Measurements from ENCODE around the gene FAM171A1. TPM values are rescaled to one million over a fixed set of nuclear protein-coding genes. Genes with fewer than 3 reads are reported as not detected.

Gene FAM171A1
- total RNA-seq, 1 donor from 2014 or later, result 27.7 TPM

DNA sequence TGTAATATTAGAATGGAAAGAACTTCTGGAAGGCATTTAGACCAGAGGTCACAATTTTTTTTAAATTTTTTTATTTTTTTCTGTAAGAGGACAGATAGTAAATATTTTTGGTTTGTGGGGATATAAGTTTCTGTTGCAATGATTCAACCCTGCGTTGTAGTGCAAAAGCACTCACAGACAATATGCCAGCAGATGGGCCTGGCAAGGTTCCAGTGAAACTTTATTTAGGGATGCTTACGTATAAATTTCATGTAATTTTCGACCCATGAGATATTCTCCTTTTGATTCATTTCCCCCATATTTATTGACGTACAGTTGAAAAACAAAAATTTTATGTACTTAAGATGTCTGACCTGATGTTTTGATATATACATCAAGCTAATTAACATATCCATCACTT is 129.8 kb downstream of the FAM171A1 start:
- intact Hi-C loops (cut with DNase I), result no loop called here
- H3K4me1 ChIP-seq, result peaks cover 0 to 4% of the 10 kb centered on the region in 2 donors
- no peaks in the 10 kb centered on the region for H3K9me3 ChIP-seq
- H3K27me3 ChIP-seq, result no peaks in the 10 kb centered on the region
- TF ChIP-seq, protein P1, sequence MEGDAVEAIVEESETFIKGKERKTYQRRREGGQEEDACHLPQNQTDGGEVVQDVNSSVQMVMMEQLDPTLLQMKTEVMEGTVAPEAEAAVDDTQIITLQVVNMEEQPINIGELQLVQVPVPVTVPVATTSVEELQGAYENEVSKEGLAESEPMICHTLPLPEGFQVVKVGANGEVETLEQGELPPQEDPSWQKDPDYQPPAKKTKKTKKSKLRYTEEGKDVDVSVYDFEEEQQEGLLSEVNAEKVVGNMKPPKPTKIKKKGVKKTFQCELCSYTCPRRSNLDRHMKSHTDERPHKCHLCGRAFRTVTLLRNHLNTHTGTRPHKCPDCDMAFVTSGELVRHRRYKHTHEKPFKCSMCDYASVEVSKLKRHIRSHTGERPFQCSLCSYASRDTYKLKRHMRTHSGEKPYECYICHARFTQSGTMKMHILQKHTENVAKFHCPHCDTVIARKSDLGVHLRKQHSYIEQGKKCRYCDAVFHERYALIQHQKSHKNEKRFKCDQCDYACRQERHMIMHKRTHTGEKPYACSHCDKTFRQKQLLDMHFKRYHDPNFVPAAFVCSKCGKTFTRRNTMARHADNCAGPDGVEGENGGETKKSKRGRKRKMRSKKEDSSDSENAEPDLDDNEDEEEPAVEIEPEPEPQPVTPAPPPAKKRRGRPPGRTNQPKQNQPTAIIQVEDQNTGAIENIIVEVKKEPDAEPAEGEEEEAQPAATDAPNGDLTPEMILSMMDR (IDR thresholded peaks at IDR 0.05), result no peak
- no peak for DNase-seq (ENCODE audit: low spot score in 2 of 2)
- no peak overlapping the region for H3K4me3 ChIP-seq
- H3K36me3 ChIP-seq, result no peaks in the 10 kb centered on the region
- no peak overlapping the region for H3K27ac ChIP-seq

DNA sequence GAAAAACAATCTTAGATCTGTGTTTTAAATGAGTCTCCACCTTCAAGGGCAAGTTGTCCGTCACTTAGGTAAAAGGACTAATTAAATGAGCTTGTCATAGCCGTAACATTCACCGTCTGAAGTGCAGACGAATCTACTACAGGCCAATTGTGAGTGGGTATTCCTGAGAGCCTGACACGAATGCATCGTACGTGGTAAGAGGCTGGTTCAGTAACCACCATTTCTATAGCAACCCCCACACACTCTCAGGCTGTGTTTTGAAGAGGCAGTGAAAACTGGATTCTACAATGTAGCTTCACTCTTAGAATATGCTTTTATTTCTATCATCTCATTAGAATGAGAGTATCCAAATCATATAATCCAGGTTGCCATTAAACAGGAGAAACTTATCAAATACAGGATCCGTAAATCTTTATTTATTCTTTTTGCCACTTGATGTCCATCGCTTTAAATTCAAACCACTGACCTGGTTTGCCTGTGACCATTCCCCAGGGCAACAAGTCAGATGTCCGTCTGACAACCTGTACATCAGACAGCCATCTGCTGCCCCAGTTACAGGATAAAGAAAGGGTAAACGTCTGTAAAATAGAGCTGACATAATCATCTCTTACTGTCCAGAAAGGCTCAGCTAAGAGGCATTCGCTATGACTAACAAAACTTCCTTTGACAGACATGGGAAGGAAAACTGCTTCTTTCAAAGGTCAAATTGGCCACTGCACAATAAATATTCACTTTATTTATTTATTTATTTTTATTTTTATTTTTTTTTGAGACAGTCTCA is 132.3 kb downstream of the FAM171A1 start:
- peaks cover 0 to 4% of the 10 kb centered on the region in 2 donors for H3K4me1 ChIP-seq
- no peak overlapping the region for H3K27ac ChIP-seq
- intact Hi-C loops (cut with DNase I), result no loop called here

DNA sequence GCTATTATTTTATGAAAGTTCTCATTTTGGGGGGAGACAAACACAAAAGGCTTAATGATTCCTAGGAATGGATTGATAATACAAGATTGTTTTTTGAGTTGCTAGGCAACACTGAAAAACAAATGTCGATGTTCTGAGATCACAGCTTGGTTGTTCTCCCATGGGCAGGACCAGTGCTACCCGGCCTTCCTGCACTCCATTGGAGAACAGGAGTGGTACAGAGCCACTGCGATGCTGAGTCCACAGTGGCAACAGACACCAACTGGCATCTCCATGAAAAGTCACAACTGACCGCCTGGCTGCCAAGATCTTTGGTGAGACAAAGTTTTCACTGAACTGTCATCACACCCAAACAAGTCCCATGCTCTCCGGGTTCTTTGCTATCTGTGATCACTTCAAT is 133.7 kb downstream of the FAM171A1 start:
- TF ChIP-seq, protein P1 (IDR thresholded peaks at IDR 0.05), result no peak
- intact Hi-C loops (cut with DNase I), result no loop called here
- Histone ChIP-seq H3K4me1 (peaks cover 0 to 4% of the 10 kb centered on the region in 2 donors), H3K9me3 (no peaks in the 10 kb centered on the region), H3K4me3 (no peak overlapping the region), H3K27me3 (no peaks in the 10 kb centered on the region), H3K36me3 (no peaks in the 10 kb centered on the region), H3K27ac (peak overlapping the region; percentile 11 to 53)
- peak in 1 of 2 donors; percentile 70 for DNase-seq (ENCODE audit: low spot score in 2 of 2)

More for the DNA sequence above, 132.3 kb downstream of the FAM171A1 start:
- TF ChIP-seq, protein P1 (IDR thresholded peaks at IDR 0.05), result no peak
- Histone ChIP-seq H3K9me3 (no peaks in the 10 kb centered on the region), H3K4me3 (no peak overlapping the region), H3K27me3 (no peaks in the 10 kb centered on the region), H3K36me3 (no peaks in the 10 kb centered on the region)
- no peak for DNase-seq (ENCODE audit: low spot score in 2 of 2)

DNA sequence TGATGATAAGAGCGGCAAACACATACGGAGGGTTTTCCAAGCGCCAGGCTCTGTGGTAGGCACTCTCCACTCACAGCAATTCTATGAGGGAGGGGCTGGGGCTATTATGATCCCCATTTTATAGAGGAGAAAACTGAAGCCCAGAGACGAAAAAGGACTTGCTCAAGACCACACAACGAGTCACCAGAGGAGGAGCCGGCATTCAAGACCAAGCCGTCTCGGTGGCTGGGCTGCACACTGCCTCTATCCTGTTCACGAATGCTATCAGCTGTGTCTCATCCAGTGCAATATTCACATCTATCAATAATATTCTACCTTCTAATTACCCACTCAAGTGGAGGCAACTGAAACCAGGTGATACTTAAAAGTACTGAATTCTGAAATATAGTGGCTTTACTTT is 134.7 kb downstream of the FAM171A1 start:
- no peak for DNase-seq (ENCODE audit: low spot score in 2 of 2)
- Histone ChIP-seq H3K27ac (no peak overlapping the region), H3K36me3 (no peaks in the 10 kb centered on the region), H3K4me3 (no peak overlapping the region), H3K4me1 (peaks cover 0 to 4% of the 10 kb centered on the region in 2 donors), H3K9me3 (no peaks in the 10 kb centered on the region), H3K27me3 (no peaks in the 10 kb centered on the region)
- intact Hi-C loops (cut with DNase I), result no loop called here
- TF ChIP-seq, protein P1 (IDR thresholded peaks at IDR 0.05), result no peak

DNA sequence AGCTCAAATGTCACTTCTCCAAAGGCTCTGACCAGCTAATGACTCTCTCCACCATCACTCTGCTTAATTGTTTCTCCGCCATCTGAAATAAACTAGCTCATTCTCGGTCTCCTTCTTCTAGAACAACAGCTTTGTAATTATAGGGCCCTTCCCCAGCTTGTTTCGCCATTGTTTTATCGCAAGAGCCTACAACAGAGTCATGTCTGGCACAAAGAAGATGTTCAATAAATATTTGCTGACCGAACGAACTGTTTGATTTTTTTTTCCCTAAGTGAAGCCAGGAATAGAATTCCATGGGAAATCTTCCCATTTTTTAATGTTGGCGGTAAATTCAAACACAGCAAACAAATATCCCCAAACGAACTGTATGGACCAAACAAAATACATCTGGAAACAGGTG is 138.8 kb downstream of the FAM171A1 start:
- DNase-seq (ENCODE audit: low spot score in 2 of 2), result no peak
- no peaks in the 10 kb centered on the region for H3K36me3 ChIP-seq
- TF ChIP-seq, protein P1 (IDR thresholded peaks at IDR 0.05), result no peak
- H3K27me3 ChIP-seq, result no peaks in the 10 kb centered on the region
- intact Hi-C loops (cut with DNase I), result no loop called here
- no peak overlapping the region for H3K4me3 ChIP-seq
- H3K4me1 ChIP-seq, result peaks cover 0 to 4% of the 10 kb centered on the region in 2 donors
- H3K9me3 ChIP-seq, result no peaks in the 10 kb centered on the region
- no peak overlapping the region for H3K27ac ChIP-seq

Data from ascending aorta (tissue), 2 donors.